Prostate gland (tissue), 2 donors: ENCODE data around the gene TAAR2. TPM values are rescaled to one million over a fixed set of nuclear protein-coding genes. Genes with fewer than 3 reads are reported as not detected.

Source experiments
- DNase-seq: peaks from one replicate; pipeline ENCODE4 v3.0.0-alpha.2; 2019; ENCODE audit warnings: low spot score
- H3K27ac ChIP-seq, 2 donors: fragments of 200-600 bp; sonication (generic); 2 replicates each; pipeline ENCODE4 v1.5.1; 2017 to 2019
- H3K27me3 ChIP-seq: fragments of 200-600 bp; sonication (generic); replicated peaks from 2 replicates; pipeline ENCODE4 v1.5.1; 2019; ENCODE audit not compliant: insufficient read depth
- H3K36me3 ChIP-seq, 2 donors: fragments of 200-600 bp; sonication (generic); 1 replicate in 1 of 2; 2 replicates in 1 of 2; pipeline versions ENCODE4 v1.5.1 to v1.8.1; 2017 to 2019
- H3K4me1 ChIP-seq: fragments of 200-600 bp; sonication (generic); replicated peaks from 2 replicates; pipeline ENCODE4 v1.5.1; 2019
- H3K4me3 ChIP-seq, 2 donors: fragments of 200-600 bp; sonication (generic); 2 replicates each; pipeline ENCODE4 v1.5.1; 2017 to 2019
- H3K9me3 ChIP-seq: fragments of 200-600 bp; sonication (generic); 2 replicates; pipeline ENCODE4 v1.5.1; 2017
- CTCF ChIP-seq, 4 experiments: fragments of 200-600 bp in 2 of 4; fragments of 450-650 bp in 2 of 4; sonication (generic) in 2 of 4; IDR thresholded peaks; 1 replicate in 3 of 4; 2 replicates in 1 of 4; pipeline ENCODE4 v1.5.1; 2016 to 2019; ENCODE audit warnings: antibody characterized with exemption in 4 of 4, mild to moderate bottlenecking in 2 of 4, moderate library complexity in 2 of 4
- POLR2A ChIP-seq: fragments of 450-650 bp; IDR thresholded peaks from one replicate; pipeline ENCODE4 v1.6.1; 2016; ENCODE audit warnings: antibody characterized with exemption, mild to moderate bottlenecking
- POLR2AphosphoS5 ChIP-seq: sonication (generic); formaldehyde crosslinking; IDR thresholded peaks from one replicate; pipeline ENCODE4 v1.6.1; 2017; ENCODE audit warnings: antibody characterized with exemption
- WGBS: methylation state at CpG from one replicate; pipeline ENCODE4 v1.1.5; 2018; 5-methylcytosine and 5-hydroxymethylcytosine counted together
- intact Hi-C: fragments of 100-400 bp; cut with DNase I; formaldehyde crosslinking; loops from one replicate; pipeline ENCODE4 v1.14.2; 2022
- total RNA-seq, 2 donors: library from RNA; depleted of rRNA; stranded (reverse); fragments of >200 nt; gene quantifications; one replicate each; pipeline ENCODE4 v1.1.0, GENCODE V29; 2016

TAAR2 gene
- total RNA-seq, 2 donors from 2014 or later = not detected

- 57% methylated on average over 4 of the region's 4 CpGs for WGBS
- no peak for DNase-seq
- no peak overlapping the region for H3K4me3 ChIP-seq
- TF ChIP-seq POLR2A = no peak
- TF ChIP-seq POLR2AphosphoS5 = no peak
- TF ChIP-seq CTCF (IDR thresholded peaks at IDR 0.05) = no peak
- no peaks in the 10 kb centered on the region for H3K9me3 ChIP-seq
- intact Hi-C loops = no loop called here
- H3K27ac ChIP-seq = no peak overlapping the region
- H3K4me1 ChIP-seq = no peaks in the 10 kb centered on the region
- no peaks in the 10 kb centered on the region for H3K27me3 ChIP-seq
- H3K36me3 ChIP-seq = no peaks in the 10 kb centered on the region
Observed at GRCh38 chr6:132666118-132666517, 42.0 kb upstream of the TAAR2 start.

GRCh38 chr6:132664309-132665034 lies 40.4 kb upstream of the TAAR2 start:
- no peak overlapping the region for H3K4me3 ChIP-seq
- 100% methylated on average over 1 of the region's 1 CpG for WGBS

GRCh38 chr6:132663661-132664060 lies 39.6 kb upstream of the TAAR2 start:
- intact Hi-C loops = no loop called here
- 49% methylated on average over 1 of the region's 1 CpG for WGBS
- TF ChIP-seq POLR2AphosphoS5 = no peak
- DNase-seq = no peak
- no peaks in the 10 kb centered on the region for H3K4me1 ChIP-seq
- H3K27ac ChIP-seq = no peak overlapping the region
- H3K36me3 ChIP-seq = no peaks in the 10 kb centered on the region
- no peak overlapping the region for H3K4me3 ChIP-seq
- no peaks in the 10 kb centered on the region for H3K9me3 ChIP-seq
- no peaks in the 10 kb centered on the region for H3K27me3 ChIP-seq

More at GRCh38 chr6:132664309-132665034, 40.4 kb upstream of the TAAR2 start:
- Histone ChIP-seq H3K36me3 (no peaks in the 10 kb centered on the region), H3K27me3 (no peaks in the 10 kb centered on the region), H3K9me3 (no peaks in the 10 kb centered on the region), H3K27ac (no peak overlapping the region), H3K4me1 (no peaks in the 10 kb centered on the region)
- TF ChIP-seq CTCF (IDR thresholded peaks at IDR 0.05) (no peak), POLR2AphosphoS5 (no peak), POLR2A (no peak)
- no peak for DNase-seq
- intact Hi-C loops = no loop called here

GRCh38 chr6:132661906-132662305 lies 37.8 kb upstream of the TAAR2 start:
- Histone ChIP-seq H3K36me3 (no peaks in the 10 kb centered on the region), H3K27ac (no peak overlapping the region), H3K4me3 (no peak overlapping the region), H3K4me1 (no peaks in the 10 kb centered on the region), H3K9me3 (no peaks in the 10 kb centered on the region), H3K27me3 (no peaks in the 10 kb centered on the region)
- DNase-seq = no peak
- WGBS = 83% methylated on average over 4 of the region's 4 CpGs
- TF ChIP-seq CTCF (IDR thresholded peaks at IDR 0.05) = no peak
- no peak for TF ChIP-seq POLR2A
- no peak for TF ChIP-seq POLR2AphosphoS5
- intact Hi-C loops = no loop called here

GRCh38 chr6:132659082-132659481 lies 35.0 kb upstream of the TAAR2 start, which contains the start of gene TAAR1:
TAAR1 (minus strand) TSS chr6:132659182; CDS start chr6:132646003, 13,179 bp downstream.
- no peak for TF ChIP-seq POLR2AphosphoS5
- no peak for TF ChIP-seq CTCF (IDR thresholded peaks at IDR 0.05)
- no peak for TF ChIP-seq POLR2A
- DNase-seq = no peak
- no peaks in the 10 kb centered on the region for H3K9me3 ChIP-seq
- no peaks in the 10 kb centered on the region for H3K27me3 ChIP-seq
- H3K4me1 ChIP-seq = no peaks in the 10 kb centered on the region
- no peak within 1 kb of the TSS for H3K4me3 ChIP-seq
- 35% methylated on average over 3 of the region's 3 CpGs for WGBS
- intact Hi-C loops = no loop called here
- H3K27ac ChIP-seq = no peak within 1 kb of the TSS
- no peaks in the 10 kb centered on the region for H3K36me3 ChIP-seq
